GF-D8 (cell line): ENCODE measurements around the gene TBC1D10A.
"Not testable (repeated sequence)": the region's sequence is repeated elsewhere in the genome, so short reads cannot be mapped to it uniquely, and the experiment has no call there.

ENCODE experiments used
- DNase-seq: peaks from one replicate; lab custom pipeline; 2025; lab: John Stamatoyannopoulos, UW

Gene TBC1D10A

DNA sequence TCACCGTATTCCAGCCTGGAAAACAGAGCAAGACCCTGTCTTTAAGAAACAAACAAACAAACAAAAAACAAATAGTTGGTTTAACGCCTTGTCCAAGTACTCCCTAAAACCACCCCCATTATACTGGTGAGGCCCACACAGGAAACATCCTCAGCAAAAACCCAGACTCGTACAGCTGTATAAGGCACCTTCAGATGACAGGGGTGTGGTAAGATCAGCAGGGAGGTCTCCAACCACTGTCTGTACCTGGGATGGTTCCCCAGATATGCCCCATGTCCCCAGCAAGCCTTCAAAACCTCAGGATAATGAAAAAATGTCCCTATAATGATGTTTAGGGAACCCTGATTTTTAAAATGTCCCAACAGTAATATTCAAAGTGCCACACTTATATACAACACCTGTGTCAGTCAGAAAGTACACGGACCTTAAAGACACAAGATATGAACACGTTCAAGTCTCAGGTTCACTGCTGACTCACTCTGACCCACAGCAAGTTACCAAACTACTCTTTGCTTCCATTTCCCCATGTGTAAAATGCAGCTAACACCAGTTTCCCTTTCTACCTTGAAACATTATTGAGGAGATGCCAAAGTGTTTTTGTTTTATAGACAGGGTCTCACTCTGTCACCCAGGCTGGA, 20.6 kb upstream of the TBC1D10A start:
- no peak for DNase-seq

DNA sequence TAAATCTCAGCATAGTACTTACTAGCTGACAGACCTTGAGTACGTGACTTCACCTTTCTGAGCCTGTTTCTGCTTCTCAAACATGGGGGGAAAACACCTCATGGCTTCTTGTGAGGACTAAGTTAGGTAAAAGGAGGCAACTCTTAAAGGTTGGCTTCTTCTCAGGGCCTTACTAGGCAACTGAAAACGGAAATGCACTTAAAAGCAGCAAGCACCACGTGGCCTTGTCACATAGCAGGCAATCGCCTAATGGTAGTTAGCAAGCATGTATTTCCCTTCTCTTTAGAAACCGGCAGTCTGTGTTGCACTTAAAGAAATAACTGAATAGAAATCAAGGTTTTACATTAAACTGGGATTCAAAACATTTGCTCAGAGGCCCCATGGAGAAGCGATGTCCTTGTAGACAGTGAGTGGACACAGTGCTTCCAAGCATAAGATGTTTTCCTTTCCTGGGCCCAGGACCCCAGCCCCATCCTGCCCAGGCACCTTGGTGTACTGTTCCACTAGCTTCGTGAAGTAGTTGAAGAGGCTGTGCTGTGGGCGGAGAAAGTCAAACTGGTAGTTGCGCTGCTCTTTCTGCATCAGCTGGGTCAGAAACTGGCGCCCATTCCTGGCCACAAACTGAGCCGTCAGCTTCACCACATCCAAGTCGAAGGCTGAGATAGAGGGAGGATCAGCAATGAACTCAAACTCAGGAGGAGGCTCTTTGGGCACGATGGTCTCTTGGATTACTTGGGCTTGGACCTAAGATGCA, 17.9 kb upstream of the TBC1D10A start:
- DNase-seq, result no peak

DNA sequence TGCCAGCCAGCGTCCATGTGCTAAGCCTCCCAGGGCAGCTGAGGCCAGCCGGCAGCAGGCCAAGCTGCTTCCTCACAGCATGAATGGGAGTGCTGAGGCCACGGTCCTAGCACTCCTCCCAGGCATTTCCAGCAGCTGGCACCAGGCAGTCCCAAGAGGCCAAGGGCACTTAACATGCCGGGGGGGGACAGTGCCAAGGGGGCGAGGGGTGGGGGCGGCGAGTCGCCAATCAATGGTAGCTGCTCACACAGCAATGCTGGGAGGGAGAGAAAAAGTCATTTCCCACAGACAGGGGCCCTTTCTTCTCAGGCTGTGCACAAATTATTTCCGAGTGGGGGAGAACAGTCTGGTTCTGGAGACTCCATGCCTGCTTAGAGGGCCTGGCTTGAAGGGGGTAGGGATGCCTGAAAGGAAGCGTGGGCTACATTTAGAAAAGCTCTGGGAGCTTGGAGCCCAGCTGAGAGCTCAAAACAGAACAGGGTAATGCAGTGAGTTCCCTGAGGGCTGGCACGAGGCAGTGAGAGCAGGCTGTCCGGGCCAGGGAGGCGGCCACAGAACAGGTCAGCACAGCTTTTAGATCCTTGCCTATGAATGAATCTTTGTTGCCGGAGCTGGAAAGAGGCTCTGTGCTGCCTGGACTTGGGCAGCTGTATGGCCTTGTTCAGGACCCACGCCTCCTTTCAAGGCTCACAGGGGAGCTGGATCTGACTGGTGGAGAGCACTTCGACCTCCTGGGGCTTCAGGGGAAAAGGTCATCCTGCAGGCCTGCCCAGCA, 14.4 kb upstream of the TBC1D10A start:
- DNase-seq, result no peak

DNA sequence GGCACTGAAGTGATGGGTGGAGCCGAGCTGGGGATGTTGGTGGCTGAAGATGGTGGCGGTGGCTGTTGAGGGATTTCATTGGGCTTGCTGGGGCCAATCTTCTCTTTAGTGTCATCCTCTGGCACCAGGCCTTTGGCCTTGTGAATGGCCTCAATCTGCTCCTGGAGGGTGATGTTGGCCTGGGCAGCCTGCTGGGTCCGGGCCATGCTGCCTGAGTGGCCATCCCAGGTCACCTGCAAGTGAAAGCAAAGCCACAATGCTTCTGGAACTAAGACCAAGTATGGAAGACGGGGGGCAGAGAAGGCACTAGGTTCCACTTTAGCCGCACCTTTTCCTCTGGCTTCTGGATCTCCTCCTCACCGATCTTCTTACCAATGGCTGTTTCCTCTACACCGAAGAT, 12.1 kb upstream of the TBC1D10A start:
- DNase-seq, result no peak

DNA sequence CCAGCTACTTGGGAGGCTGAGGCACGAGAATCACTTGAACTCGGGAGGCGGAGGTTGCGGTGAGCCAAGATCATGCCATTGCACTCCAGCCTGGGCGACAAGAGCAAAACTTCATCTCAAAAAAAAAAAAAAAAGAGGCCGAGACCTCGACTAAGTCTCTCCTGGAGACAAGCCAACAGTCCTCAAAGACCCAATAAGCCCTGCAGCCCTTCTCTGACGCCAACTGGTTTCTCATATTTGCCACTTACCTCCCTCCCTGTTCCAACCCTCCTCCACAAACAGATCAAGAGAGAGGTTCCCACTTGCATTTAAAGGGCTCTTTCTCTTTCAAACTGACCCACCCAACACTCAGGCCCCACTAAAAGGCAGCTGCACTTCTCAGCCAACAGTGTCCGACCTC, 11.6 kb upstream of the TBC1D10A start:
- not testable (repeated sequence) for DNase-seq

DNA sequence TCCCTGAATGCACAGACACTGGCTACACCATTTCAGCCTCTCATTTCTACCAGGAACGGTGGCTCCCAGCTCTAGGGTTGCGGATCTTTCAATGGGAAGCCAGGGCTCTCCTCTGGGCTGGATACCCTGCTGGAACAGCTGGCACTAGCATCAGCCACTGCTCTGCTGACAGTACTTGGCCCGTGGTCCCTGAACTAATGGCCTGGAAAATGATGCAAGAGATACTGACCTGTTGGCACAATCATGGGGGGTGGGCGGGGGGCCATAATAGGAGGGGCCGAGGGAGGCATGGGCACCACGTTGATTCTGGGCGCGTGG, 10.7 kb upstream of the TBC1D10A start:
- no peak for DNase-seq

DNA sequence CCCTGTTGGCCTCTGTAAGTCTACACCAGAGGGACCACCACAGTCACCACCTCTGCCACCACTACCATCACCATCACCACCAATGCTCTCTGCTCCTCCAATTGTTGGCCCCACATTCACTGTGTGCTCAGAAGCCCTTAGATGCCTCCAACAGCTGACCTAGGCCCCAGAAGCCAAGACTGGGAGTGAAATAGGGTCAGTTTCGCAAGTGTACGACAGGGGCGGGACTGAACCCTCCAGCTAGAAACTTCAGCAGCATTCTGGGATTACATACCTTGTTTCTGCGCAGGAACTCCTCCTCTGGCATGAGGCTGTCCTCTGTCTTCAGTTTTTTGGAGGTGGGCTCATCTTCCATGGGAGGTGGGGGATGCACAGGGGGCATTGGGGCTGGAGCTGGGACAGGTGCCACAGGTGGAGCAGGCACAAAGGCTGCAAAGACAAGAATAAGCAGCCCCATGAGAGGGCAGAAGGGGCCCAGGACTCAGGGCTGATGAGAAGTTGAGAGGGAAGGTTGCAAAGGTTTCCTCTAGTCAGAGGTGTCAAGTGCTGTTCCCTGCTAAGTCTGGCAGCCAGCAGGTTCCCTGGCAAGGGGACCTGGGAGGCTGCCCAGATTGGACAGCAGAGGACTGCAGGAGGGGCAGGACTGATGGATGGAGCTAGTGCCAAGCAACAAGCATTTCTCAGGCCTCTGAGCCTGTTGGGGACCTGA, 10.2 kb upstream of the TBC1D10A start:
- no peak for DNase-seq

DNA sequence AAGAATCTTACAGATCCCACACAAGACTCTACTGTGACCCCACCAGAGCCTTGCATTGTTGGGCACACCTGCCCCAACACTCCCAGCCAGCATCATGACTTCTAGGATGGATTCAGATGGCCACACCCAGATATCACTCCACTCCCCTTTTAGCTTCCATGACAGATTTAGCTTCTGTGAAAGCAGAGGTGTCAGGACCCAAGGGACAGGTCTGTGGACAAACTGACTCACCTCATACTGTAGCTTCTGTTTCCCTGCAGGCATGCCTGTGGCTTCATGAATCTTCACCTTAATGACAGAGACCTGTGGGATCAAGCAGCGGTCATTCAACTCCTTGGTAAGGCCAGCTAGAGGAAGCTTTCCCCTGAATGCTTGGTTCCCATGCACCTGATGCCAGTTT, 8.5 kb upstream of the TBC1D10A start:
- no peak for DNase-seq

DNA sequence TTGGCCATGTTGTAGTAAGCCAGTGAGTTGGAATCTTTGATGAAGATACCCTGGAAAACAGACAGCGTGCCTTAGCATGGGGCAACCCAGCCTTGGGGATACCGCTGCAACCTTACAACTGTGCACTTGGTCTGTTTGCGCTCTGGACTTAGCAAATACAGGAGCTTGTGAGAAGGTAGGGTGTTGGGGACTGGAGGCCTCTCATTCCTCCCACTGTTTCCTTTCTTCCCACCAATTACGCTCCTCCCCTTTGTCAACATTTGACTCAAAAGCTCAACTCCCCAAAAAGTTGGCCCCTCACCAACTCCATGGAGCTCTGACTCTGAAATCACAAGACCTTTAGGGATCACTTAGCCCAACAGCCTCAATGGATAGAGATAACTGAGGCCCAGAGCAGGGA, 7.9 kb upstream of the TBC1D10A start:
- DNase-seq, result no peak

DNA sequence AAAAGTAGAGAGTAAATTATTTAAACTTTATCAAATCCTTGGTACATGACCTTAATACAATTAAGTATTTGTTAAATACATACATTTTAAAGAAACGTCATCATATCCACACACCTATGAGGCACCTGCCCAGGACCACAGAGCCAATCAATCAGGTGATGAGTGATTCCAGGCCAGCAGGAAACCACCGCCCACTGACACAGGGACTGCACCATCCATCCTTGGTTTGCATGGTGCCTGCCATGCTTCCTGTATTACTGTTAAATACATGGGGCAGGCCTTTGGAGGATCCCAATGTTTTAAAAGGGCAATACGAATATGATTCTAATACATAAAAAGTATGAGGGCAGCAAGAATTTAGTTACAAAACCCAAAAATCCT, 7.0 kb upstream of the TBC1D10A start:
- no peak for DNase-seq

DNA sequence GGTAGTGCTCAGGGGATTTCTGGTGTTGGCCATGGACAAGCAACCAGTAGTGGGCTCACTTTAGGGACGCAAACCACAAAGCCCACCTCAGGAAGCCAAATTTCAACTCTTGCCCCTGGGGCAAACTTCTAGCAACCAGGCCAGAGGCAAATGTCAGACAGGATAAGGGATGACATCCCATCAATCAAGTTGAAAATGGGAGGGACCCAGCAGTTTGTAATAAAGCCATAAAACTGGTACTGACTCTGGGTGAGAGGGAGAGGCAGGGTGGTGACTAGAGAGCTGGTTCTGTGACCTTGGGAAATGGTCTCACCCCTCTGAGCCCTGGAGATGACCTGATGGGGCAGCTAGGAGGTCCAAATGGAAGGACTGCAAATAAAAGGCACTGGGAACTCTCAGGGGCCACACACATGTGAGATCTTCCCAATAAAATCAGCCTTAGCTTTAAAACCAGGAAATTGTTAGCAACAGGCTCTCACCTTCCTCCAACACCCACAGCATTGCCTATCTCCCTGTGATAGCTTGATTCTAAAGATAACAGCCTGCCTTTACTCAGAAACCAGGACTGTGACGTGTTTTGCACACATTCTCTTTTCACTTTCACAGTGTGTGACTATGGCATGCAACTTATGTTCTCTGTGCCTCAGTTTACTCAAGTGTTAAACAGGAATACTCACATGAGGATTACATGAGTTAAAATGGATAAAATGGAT, 6.4 kb upstream of the TBC1D10A start:
- no peak for DNase-seq

DNA sequence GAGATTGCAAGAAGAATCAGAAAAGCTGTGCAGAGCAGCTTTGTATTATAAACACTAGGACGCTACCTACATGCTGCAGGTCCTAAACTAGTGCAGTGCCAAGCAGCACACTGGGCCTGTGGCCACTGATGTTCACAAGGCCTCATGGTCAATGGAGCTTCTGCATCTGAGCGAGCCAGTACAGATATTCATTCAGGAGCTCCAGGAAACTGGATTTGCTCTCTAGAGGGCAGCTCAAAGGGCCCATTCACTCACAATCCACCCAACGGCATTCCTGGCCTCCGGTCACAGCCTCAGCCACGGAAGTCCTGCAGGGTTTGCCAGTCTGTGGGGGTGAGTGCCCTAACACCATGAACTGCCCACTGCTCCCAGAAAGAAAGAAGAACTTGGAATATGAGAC, 5.8 kb upstream of the TBC1D10A start:
- no peak for DNase-seq

DNA sequence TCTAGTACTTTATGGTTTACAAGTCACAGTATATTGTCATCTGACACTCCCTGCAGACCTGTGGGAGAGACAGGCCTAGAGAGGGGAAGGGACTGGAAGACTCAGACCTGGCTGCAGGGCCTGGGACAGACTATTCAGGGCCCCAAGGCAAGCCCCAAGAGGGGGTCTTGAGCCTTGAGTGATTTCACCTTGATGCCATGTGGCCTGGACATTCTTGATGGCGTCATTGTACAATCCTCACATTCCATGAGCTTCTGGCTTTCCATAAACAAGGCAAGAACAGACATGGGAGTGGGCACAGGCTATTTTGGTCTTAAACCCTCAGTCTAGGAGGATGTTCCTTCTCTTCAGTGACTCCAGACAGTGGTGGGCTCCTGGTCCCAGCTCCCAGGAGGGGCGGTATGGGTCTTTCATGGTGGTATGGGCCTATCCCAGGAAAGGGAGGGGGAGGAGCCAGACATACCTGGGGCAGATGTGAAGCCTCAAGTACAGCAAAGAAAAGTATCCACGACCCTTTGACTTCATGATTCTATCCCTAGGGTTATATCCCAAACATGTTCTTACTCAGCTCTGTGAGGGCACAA, 1.8 kb upstream of the TBC1D10A start:
- DNase-seq, result no peak

DNA sequence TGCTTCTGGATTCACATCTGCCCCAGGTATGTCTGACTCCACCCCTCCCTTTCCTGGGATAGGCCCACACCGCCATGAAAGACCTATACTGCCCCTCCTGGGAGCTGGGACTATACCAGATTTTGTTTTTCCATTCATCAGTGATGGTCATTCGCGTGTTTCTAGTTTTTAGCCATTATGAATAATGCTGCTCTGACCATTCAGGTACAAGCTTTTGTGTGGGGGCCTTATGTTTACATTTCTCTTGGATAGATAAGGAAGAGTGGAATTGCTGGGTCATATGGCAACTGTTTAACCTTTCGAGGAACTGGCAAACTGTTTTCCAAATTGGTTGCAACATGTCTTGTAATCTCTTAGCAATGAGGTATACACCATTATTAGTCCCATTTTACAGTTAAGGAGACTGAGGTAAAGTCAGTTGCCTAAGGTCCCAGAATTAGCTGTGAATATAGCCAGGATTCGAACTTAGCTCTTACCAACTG, 1.2 kb upstream of the TBC1D10A start:
- DNase-seq, result no peak

DNA sequence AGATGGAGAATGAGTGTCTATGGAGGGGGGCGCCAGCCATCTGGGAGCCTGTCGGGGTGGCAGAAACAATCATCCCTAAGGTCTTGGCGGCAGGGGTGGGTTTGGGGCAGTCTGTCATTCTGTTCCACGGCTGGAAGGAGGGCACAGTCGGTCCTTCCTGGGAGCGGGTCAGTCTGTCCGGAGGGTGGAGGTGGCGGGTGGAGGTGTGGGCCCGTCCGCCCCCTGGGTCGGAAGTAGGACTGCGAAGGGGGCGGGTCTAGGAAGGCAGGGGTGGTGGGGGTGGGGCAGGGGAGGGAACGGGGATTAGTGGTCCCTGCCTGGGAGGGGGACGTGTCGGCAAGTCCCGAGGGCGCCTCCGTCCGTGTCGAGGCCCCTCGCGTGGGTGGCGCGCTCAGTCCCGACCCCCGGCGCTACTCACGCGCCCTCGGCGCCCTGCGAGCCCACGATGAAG, 461 bp downstream of the TBC1D10A start:
- no peak for DNase-seq

DNA sequence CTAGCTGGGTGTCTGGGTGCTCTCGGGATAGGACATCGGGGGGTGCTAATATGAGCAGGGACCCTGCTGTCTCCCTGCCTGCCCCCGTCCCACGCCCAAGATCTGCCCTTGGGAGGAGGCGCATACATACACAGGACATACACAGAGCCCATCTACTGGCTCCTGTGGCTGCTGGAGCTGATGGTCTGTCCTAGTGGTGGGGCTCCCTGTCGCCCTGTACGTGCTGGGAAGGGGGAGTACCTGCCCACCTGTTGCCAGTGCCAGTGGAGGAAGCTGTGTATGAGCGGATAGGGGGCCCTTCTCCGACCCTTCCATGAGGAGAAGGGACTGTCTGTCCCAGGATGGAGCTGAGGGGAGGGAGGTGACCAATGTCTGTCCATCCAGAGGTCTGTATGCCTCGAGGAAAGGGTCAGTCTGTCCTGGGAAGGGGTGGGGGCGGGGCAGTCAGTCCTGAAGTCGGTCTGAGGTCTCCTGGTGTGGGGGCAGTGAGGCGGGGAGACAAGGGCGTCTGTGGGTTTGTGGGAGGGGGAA, 952 bp downstream of the TBC1D10A start:
- no peak for DNase-seq

DNA sequence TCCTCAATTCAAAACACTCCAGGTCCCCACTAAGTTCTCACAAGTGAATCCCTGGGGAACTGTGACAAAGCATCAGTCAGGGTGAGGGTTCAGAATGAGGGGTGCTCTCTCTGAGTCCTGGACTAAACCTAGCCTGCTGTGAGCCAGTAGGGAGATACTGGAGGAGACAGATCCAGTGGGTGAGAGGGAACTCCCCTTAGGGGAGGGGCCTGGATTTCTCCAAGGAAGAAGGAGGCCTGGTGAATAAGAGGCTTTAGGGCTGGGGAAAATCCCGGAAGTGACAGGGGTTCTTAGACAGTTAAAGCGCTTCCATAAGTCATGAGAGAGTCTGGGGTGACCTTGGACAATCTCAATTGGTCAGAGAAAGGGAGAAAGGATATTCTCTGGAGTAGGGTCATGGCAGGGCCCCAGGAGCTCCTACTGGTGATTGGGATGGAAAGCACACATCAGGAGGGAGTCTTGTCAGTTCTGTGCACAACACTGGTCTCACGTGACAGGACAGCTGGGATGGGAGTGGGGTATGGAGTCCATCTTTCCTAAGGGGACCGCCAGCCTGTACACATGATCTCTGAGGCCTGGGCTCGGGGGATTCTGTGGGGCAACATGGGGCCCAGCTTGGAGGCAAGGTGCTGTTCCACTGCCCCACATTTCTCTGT, 1.5 kb downstream of the TBC1D10A start:
- no peak for DNase-seq

DNA sequence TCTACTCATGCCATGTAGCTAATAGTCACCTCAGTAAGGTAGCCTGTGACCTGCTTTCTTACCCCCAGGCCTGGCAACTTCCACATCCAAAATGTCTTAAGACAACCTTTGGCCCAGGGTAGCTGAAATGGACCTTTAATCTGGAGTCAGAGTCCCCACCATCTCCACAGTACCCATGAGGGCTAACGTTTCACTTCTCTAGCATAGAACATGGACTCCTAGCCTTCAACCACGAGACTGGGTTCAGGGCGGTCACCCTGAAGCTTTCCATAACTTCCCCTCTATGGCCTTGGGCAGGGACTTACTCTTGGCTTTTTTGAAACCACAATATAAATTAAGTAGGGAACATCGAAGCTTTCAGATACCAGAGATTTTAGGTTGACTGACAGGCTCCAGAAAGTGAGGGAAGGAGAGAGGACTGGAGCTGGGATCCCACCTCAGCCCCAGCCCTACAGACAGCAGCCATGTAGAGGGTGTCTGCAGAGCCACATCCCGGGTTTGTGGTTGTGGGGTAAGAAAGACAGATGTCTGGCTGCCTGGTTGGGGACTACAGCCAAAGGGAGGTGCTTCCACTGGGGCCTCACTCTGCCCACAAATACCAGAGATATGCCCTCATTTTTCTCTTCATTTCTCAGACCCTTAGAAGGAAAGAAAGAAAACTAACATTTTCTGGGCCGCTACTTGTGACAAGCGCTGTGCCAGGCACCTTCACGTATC, 2.6 kb downstream of the TBC1D10A start:
- DNase-seq, result peak; percentile 23

DNA sequence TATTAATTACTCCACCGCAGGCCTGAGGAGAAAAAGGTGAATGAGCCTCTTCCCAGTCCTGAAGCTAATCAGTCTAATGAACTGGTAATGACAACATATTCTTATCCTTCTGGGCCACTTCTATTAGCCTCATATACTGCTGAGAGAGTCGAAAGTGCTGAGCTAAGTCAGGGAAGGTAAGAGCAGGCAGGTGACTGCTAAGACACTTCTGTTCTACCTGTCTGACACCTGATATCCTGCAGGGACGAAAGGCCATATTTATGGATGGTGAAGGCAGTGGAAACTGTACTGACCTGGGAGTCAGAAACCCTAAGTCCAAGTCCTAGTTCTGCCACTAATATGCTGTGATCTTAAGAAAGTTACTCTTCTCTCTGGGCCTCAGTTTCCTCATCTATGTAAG, 3.5 kb downstream of the TBC1D10A start:
- DNase-seq, result no peak

DNA sequence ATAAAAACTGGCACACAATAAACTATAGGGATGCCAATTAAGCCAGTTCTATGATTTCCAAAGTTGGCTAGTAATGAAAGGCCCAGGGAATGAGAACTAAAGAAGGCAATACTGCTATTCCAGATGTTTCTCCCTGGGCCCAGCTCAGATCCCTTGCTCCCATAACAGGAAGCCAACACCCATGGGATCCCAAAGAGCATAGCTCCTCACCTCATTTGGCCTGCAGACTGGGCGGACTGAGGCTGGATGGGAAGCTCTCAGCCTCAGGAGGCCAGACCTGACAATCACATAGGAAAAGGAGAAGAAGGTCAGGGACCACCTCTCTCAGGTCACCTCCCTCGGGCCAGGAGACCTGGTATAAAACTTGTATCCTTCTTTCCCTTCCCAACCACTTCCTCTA, 5.3 kb downstream of the TBC1D10A start:
- DNase-seq, result no peak
